OCI-LY7 (cell line): Measurements from ENCODE around the gene PGGHG. TPM values are rescaled to one million over a fixed set of nuclear protein-coding genes. Genes with fewer than 3 reads are reported as not detected.

Experiments
- BruUV-seq: library from RNA; stranded (reverse); fragments of 400-500 nt; replicated peaks from 2 replicates; lab custom pipeline; 2021; lab: Mats Ljungman, UMichigan
- CTCF ChIA-PET: fragments of 300-600 bp; sonication (Branson Sonifier 250); formaldehyde crosslinking; loops from one replicate; lab custom pipeline; 2022; ENCODE audit warnings: antibody characterized with exemption; ENCODE audit not compliant: unreplicated experiment; lab: Charles Lee
- POLR2A ChIA-PET: fragments of 300-600 bp; sonication (Branson Sonifier 250); formaldehyde crosslinking; loops from one replicate; lab custom pipeline; 2022; ENCODE audit warnings: antibody characterized with exemption; lab: Charles Lee
- DNase-seq: peaks from one replicate; pipeline ENCODE4 v3.0.0-alpha.2; 2015; ENCODE audit warnings: low spot score
- H2AFZ ChIP-seq: fragments of 200-600 bp; sonication (generic), shearing (Covaris generic); 2 replicates; pipeline ENCODE4 v1.6.1; 2014; ENCODE audit warnings: mild to moderate bottlenecking, antibody characterized with exemption, low read length, moderate library complexity
- H3K27ac ChIP-seq: fragments of 200-600 bp; sonication (generic); 2 replicates; pipeline ENCODE4 v1.5.1; 2014; ENCODE audit warnings: mixed run types, low read depth, mild to moderate bottlenecking, moderate library complexity, low read length, inconsistent platforms; ENCODE audit not compliant: poor library complexity, severe bottlenecking
- H3K36me3 ChIP-seq: fragments of 200-600 bp; sonication (generic); 2 replicates; pipeline ENCODE4 v1.6.1; 2014; ENCODE audit warnings: mild to moderate bottlenecking, antibody characterized with exemption, low read length, moderate library complexity, mixed read lengths; ENCODE audit not compliant: insufficient read depth
- H3K4me1 ChIP-seq: fragments of 200-600 bp; sonication (generic); 2 replicates; pipeline ENCODE4 v1.5.1; 2014; ENCODE audit warnings: mild to moderate bottlenecking, low read length; ENCODE audit not compliant: insufficient read depth, poor library complexity, severe bottlenecking
- H3K4me2 ChIP-seq: fragments of 200-600 bp; sonication (generic); 2 replicates; pipeline ENCODE4 v1.6.1; 2014; ENCODE audit warnings: mild to moderate bottlenecking, low read length
- H3K4me3 ChIP-seq: fragments of 200-600 bp; sonication (generic); 2 replicates; pipeline ENCODE4 v1.5.1; 2014; ENCODE audit warnings: mild to moderate bottlenecking, low read depth, low read length; ENCODE audit not compliant: poor library complexity, severe bottlenecking
- H3K79me2 ChIP-seq: fragments of 200-600 bp; sonication (generic); 2 replicates; pipeline ENCODE4 v1.6.1; 2016; ENCODE audit warnings: low read depth, mild to moderate bottlenecking, low read length, moderate library complexity, mixed read lengths; ENCODE audit not compliant: insufficient read depth
- H3K9me2 ChIP-seq: fragments of 200-600 bp; sonication (generic); 2 replicates; pipeline ENCODE4 v1.6.1; 2016; ENCODE audit warnings: mild to moderate bottlenecking, low read length, mixed read lengths; ENCODE audit not compliant: insufficient read depth
- H3K9me3 ChIP-seq: fragments of 200-600 bp; sonication (generic); 2 replicates; pipeline ENCODE4 v1.6.1; 2014; ENCODE audit warnings: mild to moderate bottlenecking, mixed run types, low read length, mixed read lengths
- H4K20me1 ChIP-seq: fragments of 200-600 bp; sonication (generic); 2 replicates; pipeline ENCODE4 v1.6.1; 2014; ENCODE audit warnings: mild to moderate bottlenecking, antibody characterized with exemption, low read length, moderate library complexity, mixed read lengths; ENCODE audit not compliant: insufficient read depth
- CTCF ChIP-seq: fragments of 200-600 bp; sonication (generic); conservative IDR thresholded peaks from 2 replicates; pipeline ENCODE4 v1.5.1; 2014; ENCODE audit warnings: mild to moderate bottlenecking, antibody characterized with exemption, low read length, moderate library complexity, mixed read lengths
- EZH2phosphoT487 ChIP-seq: fragments of 200-600 bp; sonication (generic); IDR thresholded peaks from 2 replicates; pipeline ENCODE4 v1.6.1; 2018; ENCODE audit warnings: low read depth, borderline replicate concordance, mild to moderate bottlenecking, mixed run types, antibody characterized with exemption, low read length, moderate library complexity, mixed read lengths
- intact Hi-C: fragments of 100-400 bp; cut with micrococcal nuclease; formaldehyde crosslinking; loops from one replicate; pipeline ENCODE4 v1.10.0; 2022; ENCODE audit not compliant: unreplicated experiment
- total RNA-seq, 2 experiments: library from RNA; depleted of rRNA in 1 of 2; stranded (reverse); fragments of >200 nt in 1 of 2; shearing (Covaris generic) in 1 of 2; gene quantifications; 2 replicates each; pipeline ENCODE4 v1.2.3, GENCODE V29; 2014 to 2022

PGGHG gene
- total RNA-seq, 2 experiments from 2014 or later = 0.93 to 6.3 TPM

GRCh38 chr11:276219-276618 lies 12.7 kb upstream of the PGGHG start:
- H3K9me2 ChIP-seq = no peaks in the 10 kb centered on the region
- no peaks in the 10 kb centered on the region for H3K36me3 ChIP-seq
- intact Hi-C loops = no loop called here
- H3K79me2 ChIP-seq = no peaks in the 10 kb centered on the region
- no peak overlapping the region for H2AFZ ChIP-seq
- BruUV-seq = no TSS peak
- no peak overlapping the region for H3K27ac ChIP-seq
- H3K4me2 ChIP-seq = no peak overlapping the region
- H3K9me3 ChIP-seq = peaks cover 6% of the 10 kb centered on the region; the same call in 1 of the 2 replicates
- no peak for TF ChIP-seq EZH2phosphoT487
- TF ChIP-seq CTCF = no peak
- DNase-seq = no peak
- CTCF ChIA-PET = interaction anchor here (0.9 kb wide), 1 partner anchor 24 kb away, joined by 3 read pairs; no protein-coding TSS in a partner anchor
- no peaks in the 10 kb centered on the region for H4K20me1 ChIP-seq
- no peak overlapping the region for H3K4me3 ChIP-seq
- peaks cover 5% of the 10 kb centered on the region for H3K4me1 ChIP-seq
- POLR2A ChIA-PET = interaction anchor here (0.6 kb wide), 4 partner anchors 11 to 235 kb away, joined by 3 read pairs; no protein-coding TSS in a partner anchor

- ChIA-PET CTCF (no interaction called here), POLR2A (no interaction called here)
- Histone ChIP-seq H3K4me2 (no peak within 1 kb of the TSS), H3K4me1 (peaks cover 5% of the 10 kb centered on the region), H3K9me2 (no peaks in the 10 kb centered on the region), H3K9me3 (peaks cover 6% of the 10 kb centered on the region; the same call in 1 of the 2 replicates), H3K36me3 (no peaks in the 10 kb centered on the region), H3K79me2 (no peaks in the 10 kb centered on the region), H3K27ac (no peak within 1 kb of the TSS), H2AFZ (no peak within 1 kb of the TSS), H4K20me1 (no peaks in the 10 kb centered on the region), H3K4me3 (no peak within 1 kb of the TSS)
- BruUV-seq = no TSS peak
- DNase-seq = no peak
- intact Hi-C loops = no loop called here
- no peak for TF ChIP-seq CTCF
- no peak for TF ChIP-seq EZH2phosphoT487
Observed at GRCh38 chr11:278001-278951, 10.7 kb upstream of the PGGHG start, which contains the start of gene NLRP6. NLRP6 (plus strand) TSS chr11:278407; CDS start chr11:278570, 163 bp downstream.
